OCI-LY7 (cell line): ENCODE measurements around the gene TRIP10.

Experiments
- EZH2phosphoT487 ChIP-seq: fragments of 200-600 bp; sonication (generic); IDR thresholded peaks from 2 replicates; pipeline ENCODE4 v1.6.1; 2018; ENCODE audit warnings: low read depth, borderline replicate concordance, mild to moderate bottlenecking, mixed run types, antibody characterized with exemption, low read length, moderate library complexity, mixed read lengths
- TF ChIP-seq, protein P1 (sequence below): fragments of 200-600 bp; sonication (generic); conservative IDR thresholded peaks from 2 replicates; pipeline ENCODE4 v1.5.1; 2014; ENCODE audit warnings: mild to moderate bottlenecking, antibody characterized with exemption, low read length, moderate library complexity, mixed read lengths

GRCh38 chr19:6767357-6768235 lies 28.1 kb downstream of the TRIP10 start, which contains the start of gene SH2D3A:
- TF ChIP-seq, protein P1, sequence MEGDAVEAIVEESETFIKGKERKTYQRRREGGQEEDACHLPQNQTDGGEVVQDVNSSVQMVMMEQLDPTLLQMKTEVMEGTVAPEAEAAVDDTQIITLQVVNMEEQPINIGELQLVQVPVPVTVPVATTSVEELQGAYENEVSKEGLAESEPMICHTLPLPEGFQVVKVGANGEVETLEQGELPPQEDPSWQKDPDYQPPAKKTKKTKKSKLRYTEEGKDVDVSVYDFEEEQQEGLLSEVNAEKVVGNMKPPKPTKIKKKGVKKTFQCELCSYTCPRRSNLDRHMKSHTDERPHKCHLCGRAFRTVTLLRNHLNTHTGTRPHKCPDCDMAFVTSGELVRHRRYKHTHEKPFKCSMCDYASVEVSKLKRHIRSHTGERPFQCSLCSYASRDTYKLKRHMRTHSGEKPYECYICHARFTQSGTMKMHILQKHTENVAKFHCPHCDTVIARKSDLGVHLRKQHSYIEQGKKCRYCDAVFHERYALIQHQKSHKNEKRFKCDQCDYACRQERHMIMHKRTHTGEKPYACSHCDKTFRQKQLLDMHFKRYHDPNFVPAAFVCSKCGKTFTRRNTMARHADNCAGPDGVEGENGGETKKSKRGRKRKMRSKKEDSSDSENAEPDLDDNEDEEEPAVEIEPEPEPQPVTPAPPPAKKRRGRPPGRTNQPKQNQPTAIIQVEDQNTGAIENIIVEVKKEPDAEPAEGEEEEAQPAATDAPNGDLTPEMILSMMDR: no peak
- no peak for TF ChIP-seq EZH2phosphoT487
